Activated naive CD8-positive, alpha-beta T cell treated with anti-CD3 and anti-CD28 coated beads for 36 hours (primary cell): ENCODE data around the gene FCHSD2. TPM values are rescaled to one million over a fixed set of nuclear protein-coding genes. Genes with fewer than 3 reads are reported as not detected.

ENCODE experiments used
- DNase-seq: peaks from one replicate; pipeline ENCODE4 v3.0.0; 2021
- H3K27ac Mint-ChIP-seq: one replicate; pipeline ENCODE4 v1.8.0; 2022; ENCODE audit warnings: mild to moderate bottlenecking, moderate library complexity, mixed read lengths
- H3K27me3 Mint-ChIP-seq: one replicate; pipeline ENCODE4 v1.8.0; 2022; ENCODE audit warnings: mild to moderate bottlenecking, mixed read lengths
- H3K36me3 Mint-ChIP-seq: one replicate; pipeline ENCODE4 v1.8.0; 2021; ENCODE audit warnings: mild to moderate bottlenecking, mixed read lengths
- H3K4me1 Mint-ChIP-seq: one replicate; pipeline ENCODE4 v1.8.0; 2021; ENCODE audit warnings: mixed read lengths
- H3K4me3 Mint-ChIP-seq: one replicate; pipeline ENCODE4 v1.8.0; 2022; ENCODE audit warnings: mild to moderate bottlenecking, moderate library complexity, mixed read lengths
- H3K9me3 Mint-ChIP-seq: one replicate; pipeline ENCODE4 v1.8.0; 2022; ENCODE audit warnings: mixed read lengths
- total RNA-seq, 2 experiments: library from RNA; stranded (reverse); gene quantifications; one replicate each; pipeline ENCODE4 v1.2.3, GENCODE V29; 2021

FCHSD2 gene
- total RNA-seq, 2 experiments from 2014 or later, result 19.9 to 22.6 TPM

GRCh38 chr11:73176874-73177155, 34.7 kb upstream of the FCHSD2 start:
- no peak for DNase-seq
- Mint-ChIP-seq H3K9me3 (no peaks in the 10 kb centered on the region), H3K36me3 (no peaks in the 10 kb centered on the region), H3K27ac (no peak overlapping the region), H3K4me1 (no peaks in the 10 kb centered on the region), H3K27me3 (no peaks in the 10 kb centered on the region), H3K4me3 (no peak overlapping the region)

GRCh38 chr11:73176145-73176873, 34.2 kb upstream of the FCHSD2 start:
- no peak overlapping the region for H3K4me3 Mint-ChIP-seq
- H3K4me1 Mint-ChIP-seq, result no peaks in the 10 kb centered on the region
- no peaks in the 10 kb centered on the region for H3K9me3 Mint-ChIP-seq
- H3K36me3 Mint-ChIP-seq, result no peaks in the 10 kb centered on the region
- DNase-seq, result no peak
- no peaks in the 10 kb centered on the region for H3K27me3 Mint-ChIP-seq
- H3K27ac Mint-ChIP-seq, result no peak overlapping the region

- Mint-ChIP-seq H3K27ac (no peak overlapping the region), H3K36me3 (no peaks in the 10 kb centered on the region), H3K4me3 (no peak overlapping the region), H3K4me1 (no peaks in the 10 kb centered on the region), H3K9me3 (no peaks in the 10 kb centered on the region), H3K27me3 (no peaks in the 10 kb centered on the region)
- no peak for DNase-seq
These were observed 33.5 kb upstream of the FCHSD2 start for GRCh38 chr11:73175551-73176144.

- H3K27ac Mint-ChIP-seq, result no peak overlapping the region
- H3K27me3 Mint-ChIP-seq, result no peaks in the 10 kb centered on the region
- DNase-seq, result no peak
- H3K9me3 Mint-ChIP-seq, result no peaks in the 10 kb centered on the region
- H3K4me3 Mint-ChIP-seq, result no peak overlapping the region
- no peaks in the 10 kb centered on the region for H3K36me3 Mint-ChIP-seq
- no peaks in the 10 kb centered on the region for H3K4me1 Mint-ChIP-seq
These were observed 32.3 kb upstream of the FCHSD2 start for GRCh38 chr11:73174495-73174791.

DNA sequence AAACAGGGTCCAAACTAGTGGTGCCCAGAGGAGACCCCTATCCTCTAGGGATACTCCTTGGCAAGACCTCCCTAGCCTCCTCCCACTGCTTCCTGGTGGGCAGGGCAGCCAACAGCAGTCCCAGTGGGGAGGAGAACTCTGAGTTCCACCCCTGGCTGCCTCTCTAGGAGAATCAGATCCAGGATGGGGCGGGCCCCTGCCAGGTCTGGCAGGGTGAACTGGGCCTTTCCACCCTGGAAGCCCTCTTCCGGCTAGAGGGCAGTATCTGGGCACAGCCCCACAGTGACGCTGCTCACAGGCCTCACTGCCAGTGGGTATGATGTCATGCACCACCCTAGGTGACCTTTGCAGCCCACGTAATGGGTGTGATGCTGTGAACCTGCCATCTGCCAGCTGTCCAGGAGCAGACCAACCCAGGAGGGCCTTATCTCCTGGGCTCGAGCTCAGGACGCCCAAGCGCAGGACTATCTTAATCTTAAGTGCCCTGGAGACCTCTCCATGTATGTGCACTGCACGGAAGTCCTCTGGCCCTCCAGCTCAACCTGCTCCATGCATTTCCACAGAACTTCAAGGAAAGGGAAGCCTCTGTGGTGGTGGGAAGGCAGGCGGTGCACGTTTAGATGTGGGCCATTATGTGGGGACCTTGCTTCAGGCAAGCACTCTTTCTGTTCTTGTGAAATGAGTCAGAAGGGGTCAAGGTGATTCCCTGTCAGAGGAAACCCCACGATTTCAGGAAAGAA, 31.8 kb upstream of the FCHSD2 start:
- Mint-ChIP-seq H3K27me3 (no peaks in the 10 kb centered on the region), H3K4me1 (no peaks in the 10 kb centered on the region), H3K36me3 (no peaks in the 10 kb centered on the region), H3K4me3 (no peak overlapping the region), H3K9me3 (no peaks in the 10 kb centered on the region), H3K27ac (no peak overlapping the region)
- DNase-seq, result no peak

DNA sequence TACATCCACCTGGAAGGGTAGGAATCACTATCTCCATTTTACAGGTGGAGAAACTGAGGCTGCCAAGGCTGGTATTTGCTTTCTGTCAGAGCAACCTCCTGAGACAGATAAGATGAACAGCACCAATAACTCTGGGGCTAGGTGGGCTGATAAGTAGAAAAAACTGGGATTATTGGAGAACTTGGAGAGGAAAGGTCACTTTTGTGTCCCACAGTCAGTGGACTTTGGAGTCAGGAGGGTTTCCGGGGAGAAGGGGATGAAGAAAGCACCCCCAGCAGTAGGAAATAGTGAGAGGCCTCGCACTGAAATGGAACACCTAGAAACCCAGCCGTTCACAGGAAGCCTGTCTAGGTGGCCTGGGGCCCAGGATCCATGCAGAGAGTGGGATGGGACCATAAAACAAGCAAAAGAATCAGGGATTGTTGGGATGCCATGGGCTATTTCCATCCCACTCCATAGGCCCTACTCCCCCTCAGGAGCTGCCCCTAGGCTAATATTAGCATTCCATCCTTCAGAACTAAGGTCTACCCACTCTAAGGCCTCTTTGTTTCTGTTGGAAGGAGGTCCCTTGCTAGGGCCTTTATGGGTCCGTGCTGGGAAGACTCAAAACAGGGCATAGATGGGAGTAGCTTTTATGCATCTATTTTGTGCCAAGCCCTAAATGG, 31.0 kb upstream of the FCHSD2 start:
- no peak overlapping the region for H3K4me3 Mint-ChIP-seq
- DNase-seq, result no peak
- no peaks in the 10 kb centered on the region for H3K9me3 Mint-ChIP-seq
- no peaks in the 10 kb centered on the region for H3K36me3 Mint-ChIP-seq
- no peaks in the 10 kb centered on the region for H3K27me3 Mint-ChIP-seq
- H3K27ac Mint-ChIP-seq, result no peak overlapping the region
- H3K4me1 Mint-ChIP-seq, result no peaks in the 10 kb centered on the region

DNA sequence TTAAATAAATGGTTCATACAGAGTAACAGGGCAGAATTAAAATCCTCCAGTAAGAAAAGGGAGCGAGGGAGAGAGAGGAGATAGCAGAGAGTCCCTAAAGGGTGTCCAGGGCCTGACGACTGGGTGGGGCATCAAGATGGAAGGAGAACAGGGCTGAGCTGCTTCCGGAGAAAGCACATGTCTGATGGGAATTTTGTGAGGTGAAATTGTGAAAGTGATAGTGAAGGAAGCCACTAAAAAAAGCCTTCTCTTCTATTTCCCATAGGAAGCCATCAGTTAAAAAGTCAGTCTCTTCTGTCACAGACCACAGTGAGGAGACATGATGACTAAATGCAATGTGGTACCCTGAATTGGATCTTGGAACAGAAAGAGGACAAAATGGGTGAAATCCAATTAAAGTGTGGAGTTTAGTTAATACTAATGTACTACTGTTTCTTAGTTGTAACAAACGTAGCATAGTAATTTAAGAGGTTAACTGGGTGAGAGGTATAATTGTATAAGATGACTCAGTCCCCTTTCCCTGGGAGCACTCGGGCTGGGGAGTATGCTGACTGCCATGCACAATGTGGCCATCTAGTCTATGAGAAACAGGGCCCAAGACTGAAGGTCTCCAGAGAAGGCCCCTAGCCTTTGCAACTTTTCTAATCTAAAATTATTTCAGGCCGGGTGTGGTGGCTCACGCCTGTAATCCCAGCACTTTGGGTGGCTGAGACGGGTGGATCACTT, 29.5 kb upstream of the FCHSD2 start:
- H3K4me1 Mint-ChIP-seq, result no peaks in the 10 kb centered on the region
- no peak overlapping the region for H3K4me3 Mint-ChIP-seq
- H3K27ac Mint-ChIP-seq, result no peak overlapping the region
- DNase-seq, result no peak
- H3K36me3 Mint-ChIP-seq, result no peaks in the 10 kb centered on the region
- H3K9me3 Mint-ChIP-seq, result no peaks in the 10 kb centered on the region
- H3K27me3 Mint-ChIP-seq, result no peaks in the 10 kb centered on the region

DNA sequence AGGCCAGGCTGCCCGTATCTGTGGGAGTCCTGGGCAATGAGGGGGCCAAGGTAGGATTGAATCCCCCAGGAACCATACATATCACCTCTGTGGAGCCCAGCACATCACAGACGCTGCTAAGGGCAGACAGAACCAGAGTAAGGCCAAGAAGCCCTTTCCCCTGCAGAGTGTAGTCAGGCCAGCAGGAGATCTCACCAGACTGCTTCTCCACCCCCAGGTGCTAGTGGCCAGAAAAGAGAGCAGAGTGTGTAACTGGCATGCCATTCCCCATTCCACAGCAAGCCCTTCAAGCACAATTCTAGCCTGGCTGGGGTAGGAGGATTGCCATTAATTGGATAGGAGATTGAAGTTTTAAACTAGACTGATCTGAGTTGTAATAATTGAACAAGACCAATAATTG, 28.0 kb upstream of the FCHSD2 start:
- no peak overlapping the region for H3K4me3 Mint-ChIP-seq
- H3K4me1 Mint-ChIP-seq, result no peaks in the 10 kb centered on the region
- no peak for DNase-seq
- no peaks in the 10 kb centered on the region for H3K27me3 Mint-ChIP-seq
- H3K36me3 Mint-ChIP-seq, result no peaks in the 10 kb centered on the region
- no peak overlapping the region for H3K27ac Mint-ChIP-seq
- no peaks in the 10 kb centered on the region for H3K9me3 Mint-ChIP-seq

DNA sequence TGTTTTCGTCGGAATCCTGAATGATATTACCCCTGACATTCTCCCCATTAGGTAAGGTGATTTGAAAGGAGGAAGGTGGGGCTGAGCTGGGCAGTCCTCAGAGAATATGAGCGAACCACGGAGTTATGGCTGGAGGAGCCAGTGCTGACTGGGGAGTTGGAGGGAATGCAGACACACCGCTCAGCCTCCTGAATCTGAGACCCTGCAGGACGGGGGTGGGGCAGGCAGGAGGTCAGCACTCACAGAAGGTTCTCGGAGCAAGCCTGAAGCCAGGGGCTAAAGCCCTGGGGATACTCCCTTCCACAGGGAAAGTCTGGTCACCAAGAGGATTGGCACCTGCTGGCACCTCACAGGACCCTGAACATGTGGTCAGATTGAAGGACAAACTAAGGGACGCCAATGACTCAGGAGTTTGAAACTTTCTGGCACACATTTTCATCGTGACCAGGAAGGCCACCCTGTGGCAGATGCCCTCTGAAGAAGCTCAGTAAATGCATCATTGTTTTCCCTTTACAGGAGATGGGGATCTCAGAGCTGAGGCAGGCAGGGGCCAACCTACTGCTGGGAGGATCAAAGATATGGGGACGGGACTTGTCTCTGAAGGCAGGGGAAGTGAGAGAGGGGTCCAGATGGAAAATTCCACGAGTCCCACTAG, 26.9 kb upstream of the FCHSD2 start:
- Mint-ChIP-seq H3K9me3 (no peaks in the 10 kb centered on the region), H3K4me1 (no peaks in the 10 kb centered on the region), H3K27ac (no peak overlapping the region), H3K36me3 (no peaks in the 10 kb centered on the region), H3K27me3 (no peaks in the 10 kb centered on the region), H3K4me3 (no peak overlapping the region)
- DNase-seq, result no peak

GRCh38 chr11:73167363-73167954, 25.3 kb upstream of the FCHSD2 start:
- Mint-ChIP-seq H3K4me1 (no peaks in the 10 kb centered on the region), H3K27ac (no peak overlapping the region), H3K4me3 (no peak overlapping the region), H3K9me3 (no peaks in the 10 kb centered on the region), H3K36me3 (no peaks in the 10 kb centered on the region), H3K27me3 (no peaks in the 10 kb centered on the region)
- DNase-seq, result no peak

DNA sequence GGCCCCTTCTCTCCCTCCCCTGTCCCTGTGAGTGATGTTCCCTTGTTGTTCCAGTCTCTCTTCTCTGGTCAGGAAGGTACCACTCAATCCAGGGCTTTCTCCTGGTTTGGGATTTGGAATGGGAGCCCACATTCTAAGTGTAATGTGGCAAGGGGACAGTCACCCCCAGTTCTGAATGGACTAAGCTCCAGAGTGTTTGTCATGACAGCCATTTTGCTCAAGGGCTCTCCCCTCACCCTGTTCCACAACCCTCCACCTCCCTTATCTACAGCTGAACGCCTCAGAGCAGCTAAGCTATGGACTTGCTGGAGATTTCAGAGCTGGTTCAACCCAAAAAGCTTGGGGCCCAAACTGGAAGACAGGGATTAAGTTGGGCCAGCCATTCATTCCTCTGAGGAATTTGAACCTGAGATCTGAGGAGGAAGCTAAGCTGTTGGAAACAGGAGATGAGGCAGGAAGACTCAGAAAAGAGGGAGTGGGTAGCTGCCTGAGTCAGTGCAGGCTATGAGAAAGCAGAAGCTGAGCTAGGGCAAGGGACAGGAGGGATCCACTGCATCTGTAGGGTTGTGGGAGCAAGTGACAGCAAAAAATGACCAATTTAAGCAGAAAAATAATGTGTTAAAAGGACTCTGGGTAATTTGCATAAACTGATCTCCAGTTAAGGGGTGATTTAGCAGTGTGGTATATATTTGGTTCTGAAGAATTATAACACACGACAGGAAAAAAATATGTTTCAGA, 22.9 kb upstream of the FCHSD2 start:
- H3K36me3 Mint-ChIP-seq, result no peaks in the 10 kb centered on the region
- H3K27me3 Mint-ChIP-seq, result no peaks in the 10 kb centered on the region
- no peak for DNase-seq
- H3K4me1 Mint-ChIP-seq, result no peaks in the 10 kb centered on the region
- H3K9me3 Mint-ChIP-seq, result no peaks in the 10 kb centered on the region
- no peak overlapping the region for H3K4me3 Mint-ChIP-seq
- H3K27ac Mint-ChIP-seq, result no peak overlapping the region

GRCh38 chr11:73163638-73164174, 21.6 kb upstream of the FCHSD2 start:
- DNase-seq, result no peak
- Mint-ChIP-seq H3K27ac (no peak overlapping the region), H3K9me3 (no peaks in the 10 kb centered on the region), H3K4me1 (no peaks in the 10 kb centered on the region), H3K27me3 (no peaks in the 10 kb centered on the region), H3K36me3 (no peaks in the 10 kb centered on the region), H3K4me3 (no peak overlapping the region)

DNA sequence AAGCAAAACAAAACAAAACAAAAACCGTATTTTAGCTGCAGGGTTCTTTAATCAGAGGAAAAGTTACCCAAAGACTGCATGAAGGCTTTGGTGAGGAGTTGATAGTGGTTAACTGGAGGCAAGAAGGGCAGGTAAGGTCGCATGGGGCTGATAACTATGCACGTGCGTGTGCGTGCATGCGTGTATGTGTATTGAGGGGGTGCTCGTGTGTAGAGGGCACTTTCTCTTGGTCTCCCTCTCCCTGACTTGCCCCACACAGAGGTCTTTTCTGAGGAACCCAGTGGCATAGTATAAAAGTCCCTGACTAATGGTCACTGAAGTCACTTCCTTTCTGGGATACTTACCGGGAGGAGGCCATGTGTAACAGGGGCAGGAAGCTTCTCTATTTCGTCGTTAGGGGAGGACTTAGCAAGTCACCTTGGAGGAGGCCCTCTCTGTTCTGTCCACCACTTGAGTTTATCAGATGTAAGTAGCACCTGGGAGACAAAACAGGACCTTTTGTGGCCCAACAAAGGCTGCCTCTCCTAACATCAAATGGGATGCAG, 20.1 kb upstream of the FCHSD2 start:
- no peak for DNase-seq
- Mint-ChIP-seq H3K4me3 (no peak overlapping the region), H3K36me3 (no peaks in the 10 kb centered on the region), H3K4me1 (peaks cover 5% of the 10 kb centered on the region), H3K27me3 (no peaks in the 10 kb centered on the region), H3K9me3 (no peaks in the 10 kb centered on the region), H3K27ac (no peak overlapping the region)
